ENCODE measurements around the gene DGKG. TPM values are rescaled to one million over a fixed set of nuclear protein-coding genes. Genes with fewer than 3 reads are reported as not detected.

The DGKG gene
- total and polyA plus RNA-seq, 4 donors, result 0.84 to 7.8 (median 1.7) TPM

GRCh38 chr3:186368717-186369116 is 6.7 kb upstream of the DGKG start:
- DNase-seq (ENCODE audit: low spot score), result no peak
- Histone ChIP-seq H3K9me3 (ENCODE audit: control insufficient read depth in 4 of 4, low read length in 3 of 4) (no peaks in the 10 kb centered on the region), H3K27ac (ENCODE audit: low read depth in 1 of 2, low read length in 2 of 2) (no peak overlapping the region), H3K4me3 (ENCODE audit: low read depth in 1 of 3, low read length in 3 of 3) (no peak overlapping the region), H3K4me1 (ENCODE audit: control insufficient read depth in 4 of 4, insufficient read depth in 4 of 4, low read length in 3 of 4) (no peaks in the 10 kb centered on the region), H3K9ac (ENCODE audit: low read depth in 1 of 2, low read length in 2 of 2) (no peak overlapping the region), H3K27me3 (ENCODE audit: control insufficient read depth in 4 of 4, insufficient read depth in 4 of 4, low read length in 3 of 4) (peaks cover 0 to 8% (median 0%) of the 10 kb centered on the region in 4 donors), H3K36me3 (ENCODE audit: control insufficient read depth in 4 of 4, insufficient read depth in 3 of 4, low read depth in 1 of 4, low read length in 3 of 4) (no peaks in the 10 kb centered on the region)
- TF ChIP-seq REST (IDR thresholded peaks at IDR 0.05) (no peak), FOXA1 (IDR thresholded peaks at IDR 0.05) (no peak)
- 59% methylated on average over 4 of the region's 4 CpGs for WGBS

- Histone ChIP-seq H3K9ac (ENCODE audit: low read depth in 1 of 2, low read length in 2 of 2) (no peak overlapping the region), H3K36me3 (ENCODE audit: control insufficient read depth in 4 of 4, insufficient read depth in 3 of 4, low read depth in 1 of 4, low read length in 3 of 4) (no peaks in the 10 kb centered on the region), H3K4me3 (ENCODE audit: low read depth in 1 of 3, low read length in 3 of 3) (no peak overlapping the region), H3K27me3 (ENCODE audit: control insufficient read depth in 4 of 4, insufficient read depth in 4 of 4, low read length in 3 of 4) (peaks cover 0 to 11% (median 0%) of the 10 kb centered on the region in 4 donors), H3K4me1 (ENCODE audit: control insufficient read depth in 4 of 4, insufficient read depth in 4 of 4, low read length in 3 of 4) (no peaks in the 10 kb centered on the region), H3K27ac (ENCODE audit: low read depth in 1 of 2, low read length in 2 of 2) (no peak overlapping the region), H3K9me3 (ENCODE audit: control insufficient read depth in 4 of 4, low read length in 3 of 4) (no peaks in the 10 kb centered on the region)
- WGBS, result 68% methylated on average over 3 of the region's 3 CpGs
- TF ChIP-seq EGR1 (IDR thresholded peaks at IDR 0.05; ENCODE audit: low read depth in 2 of 2) (no peak), GABPA (IDR thresholded peaks at IDR 0.05 in 1 of 2, conservative IDR thresholded peaks at IDR 0.05 in 1 of 2) (no peak), YY1 (IDR thresholded peaks at IDR 0.05) (no peak), CTCF (IDR thresholded peaks at IDR 0.05; ENCODE audit: low read depth, low read length, missing input control) (no peak), ATF3 (IDR thresholded peaks at IDR 0.05) (no peak), RXRA (IDR thresholded peaks at IDR 0.05) (no peak), FOXA1 (IDR thresholded peaks at IDR 0.05) (no peak), TAF1 (conservative IDR thresholded peaks at IDR 0.05) (no peak), HNF4A (conservative IDR thresholded peaks at IDR 0.05) (no peak), RAD21 (IDR thresholded peaks at IDR 0.05) (no peak), JUND (IDR thresholded peaks at IDR 0.05) (no peak), NR2F2 (IDR thresholded peaks at IDR 0.05) (no peak), SP1 (IDR thresholded peaks at IDR 0.05) (no peak), HNF4G (IDR thresholded peaks at IDR 0.05) (no peak), ZBTB33 (IDR thresholded peaks at IDR 0.05) (no peak), REST (IDR thresholded peaks at IDR 0.05) (no peak), MAX (IDR thresholded peaks at IDR 0.05) (no peak), FOXA2 (IDR thresholded peaks at IDR 0.05) (no peak)
- DNase-seq (ENCODE audit: low spot score), result no peak
These were observed 6.1 kb upstream of the DGKG start for GRCh38 chr3:186368176-186368575.

All from liver (tissue), 9 donors.